SK-N-MC (cell line): ENCODE measurements around the gene CYTH3.

Source experiments
- EZH2 ChIP-seq: fragments of 200-600 bp; sonication (generic); IDR thresholded peaks from one replicate; pipeline ENCODE4 v1.6.1; 2017; ENCODE audit warnings: antibody characterized with exemption
- POLR2AphosphoS5 ChIP-seq: IDR thresholded peaks from 2 replicates; pipeline ENCODE4 v1.6.1; 2012; ENCODE audit warnings: mild to moderate bottlenecking, low read depth, low read length, borderline replicate concordance

DNA sequence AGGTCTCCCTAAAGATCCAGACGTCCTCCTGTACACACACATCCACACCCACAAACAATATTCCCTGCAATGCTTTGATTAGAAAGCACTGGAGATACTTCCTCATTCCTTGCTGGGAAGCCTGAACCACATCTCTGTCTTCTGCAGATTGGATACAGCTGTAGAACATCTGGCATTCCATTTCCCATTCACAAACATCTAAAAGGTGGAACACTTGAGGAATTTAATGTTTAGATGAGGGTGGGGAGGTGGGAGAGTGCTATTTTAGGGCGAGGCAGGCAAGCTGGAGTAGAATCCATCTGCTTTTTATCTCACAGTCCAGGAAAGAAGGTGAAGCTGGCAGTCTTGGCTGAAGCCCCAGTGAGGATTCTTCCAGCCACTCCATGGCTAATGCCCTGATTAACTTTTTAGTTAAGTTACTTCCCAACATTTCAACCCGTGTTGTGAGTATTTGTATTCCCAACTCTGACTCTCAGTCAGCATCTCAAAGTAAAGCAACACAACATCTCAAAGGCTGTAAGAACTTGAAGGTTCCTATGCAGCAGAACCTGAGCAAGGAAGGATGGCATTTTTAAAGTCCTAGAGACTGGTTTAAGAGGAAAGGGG is 46.1 kb downstream of the CYTH3 start:
- TF ChIP-seq POLR2AphosphoS5 (no peak), EZH2 (no peak)
